Left lung (tissue), 10 donors: ENCODE measurements around the gene DUS1L. TPM values are rescaled to one million over a fixed set of nuclear protein-coding genes. Genes with fewer than 3 reads are reported as not detected.
A peak's percentile ranks its signal among the peaks of the same experiment; 100 is the strongest.

ENCODE experiments used
- ATAC-seq: fragments of 200-7000 bp; cut with Tn5 transposase; one replicate; pipeline ENCODE4 v1.9.1; 2020; ENCODE audit warnings: moderate library complexity
- DNase-seq, 4 donors: peaks; one replicate each; pipeline ENCODE4 v3.0.0-alpha.2; 2013 to 2020
- H3K27ac ChIP-seq, 2 donors: fragments of 200-600 bp; sonication (generic) in 1 of 2; one replicate each; pipeline versions ENCODE4 v1.5.0 to v1.8.0; 2020 to 2021
- H3K27me3 ChIP-seq, 2 donors: fragments of 200-600 bp; sonication (generic) in 1 of 2; one replicate each; pipeline versions ENCODE4 v1.5.0 to v1.8.0; 2020 to 2021
- H3K36me3 ChIP-seq, 2 donors: fragments of 200-600 bp; sonication (generic) in 1 of 2; one replicate each; pipeline versions ENCODE4 v1.5.0 to v1.8.0; 2020 to 2021
- H3K4me1 ChIP-seq, 2 donors: fragments of 200-600 bp; one replicate each; pipeline ENCODE4 v1.8.0; 2021
- H3K4me3 ChIP-seq, 2 donors: fragments of 200-600 bp; sonication (generic) in 1 of 2; one replicate each; pipeline versions ENCODE4 v1.5.0 to v1.8.0; 2020 to 2021; ENCODE audit warnings: mild to moderate bottlenecking in 1 of 2
- H3K9me3 ChIP-seq, 2 donors: fragments of 200-600 bp; sonication (generic) in 1 of 2; one replicate each; pipeline versions ENCODE4 v1.5.0 to v1.8.0; 2020 to 2021
- intact Hi-C, 2 donors: fragments of 100-400 bp; cut with DNase I; formaldehyde crosslinking; loops; one replicate each; pipeline versions ENCODE4 v1.11.2 to v1.14.2; 2022
- polyA plus RNA-seq, 6 donors: library from polyadenylated mRNA; unstranded; fragments of 120-200 nt; gene quantifications; one replicate each; pipeline ENCODE4 v1.2.1, GENCODE V29; 2013; ENCODE audit not compliant: insufficient read length in 6 of 6
- total RNA-seq, 2 donors: library from RNA; stranded (reverse); fragmentation: NEBNext Ultra II Directional; extraction: Animal tissue kit (Norgen Biotek cat#: 25700); gene quantifications; one replicate each; pipeline ENCODE4 v1.2.1, GENCODE V29; 2021
- TF ChIP-seq, protein P1 (sequence below), 2 donors: fragments of 200-600 bp; sonication (generic) in 1 of 2; IDR thresholded peaks; one replicate each; pipeline versions ENCODE4 v1.5.0 to v1.8.0; 2021; ENCODE audit warnings: antibody characterized with exemption in 2 of 2
- donor health status: DM: no; HTN: yes; CAD: no.
- donor health status: DM: no; HTN: no; CAD: no.

The DUS1L gene
- total and polyA plus RNA-seq, 8 donors, result 55.7 to 103 (median 74.0) TPM

- Histone ChIP-seq H3K4me3 (no peak overlapping the region), H3K4me1 (peaks cover 12 to 34% of the 10 kb centered on the region in 2 donors), H3K9me3 (no peaks in the 10 kb centered on the region), H3K27ac (no peak overlapping the region), H3K27me3 (no peaks in the 10 kb centered on the region), H3K36me3 (peaks cover 0 to 22% of the 10 kb centered on the region in 2 donors)
- TF ChIP-seq, protein P1, sequence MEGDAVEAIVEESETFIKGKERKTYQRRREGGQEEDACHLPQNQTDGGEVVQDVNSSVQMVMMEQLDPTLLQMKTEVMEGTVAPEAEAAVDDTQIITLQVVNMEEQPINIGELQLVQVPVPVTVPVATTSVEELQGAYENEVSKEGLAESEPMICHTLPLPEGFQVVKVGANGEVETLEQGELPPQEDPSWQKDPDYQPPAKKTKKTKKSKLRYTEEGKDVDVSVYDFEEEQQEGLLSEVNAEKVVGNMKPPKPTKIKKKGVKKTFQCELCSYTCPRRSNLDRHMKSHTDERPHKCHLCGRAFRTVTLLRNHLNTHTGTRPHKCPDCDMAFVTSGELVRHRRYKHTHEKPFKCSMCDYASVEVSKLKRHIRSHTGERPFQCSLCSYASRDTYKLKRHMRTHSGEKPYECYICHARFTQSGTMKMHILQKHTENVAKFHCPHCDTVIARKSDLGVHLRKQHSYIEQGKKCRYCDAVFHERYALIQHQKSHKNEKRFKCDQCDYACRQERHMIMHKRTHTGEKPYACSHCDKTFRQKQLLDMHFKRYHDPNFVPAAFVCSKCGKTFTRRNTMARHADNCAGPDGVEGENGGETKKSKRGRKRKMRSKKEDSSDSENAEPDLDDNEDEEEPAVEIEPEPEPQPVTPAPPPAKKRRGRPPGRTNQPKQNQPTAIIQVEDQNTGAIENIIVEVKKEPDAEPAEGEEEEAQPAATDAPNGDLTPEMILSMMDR (IDR thresholded peaks at IDR 0.05), result no peak
- intact Hi-C loops, result no loop called here
- no peak for DNase-seq
- ATAC-seq, result no peak
Measured at GRCh38 chr17:82016875-82017459, 48.6 kb downstream of the DUS1L start.

DNA sequence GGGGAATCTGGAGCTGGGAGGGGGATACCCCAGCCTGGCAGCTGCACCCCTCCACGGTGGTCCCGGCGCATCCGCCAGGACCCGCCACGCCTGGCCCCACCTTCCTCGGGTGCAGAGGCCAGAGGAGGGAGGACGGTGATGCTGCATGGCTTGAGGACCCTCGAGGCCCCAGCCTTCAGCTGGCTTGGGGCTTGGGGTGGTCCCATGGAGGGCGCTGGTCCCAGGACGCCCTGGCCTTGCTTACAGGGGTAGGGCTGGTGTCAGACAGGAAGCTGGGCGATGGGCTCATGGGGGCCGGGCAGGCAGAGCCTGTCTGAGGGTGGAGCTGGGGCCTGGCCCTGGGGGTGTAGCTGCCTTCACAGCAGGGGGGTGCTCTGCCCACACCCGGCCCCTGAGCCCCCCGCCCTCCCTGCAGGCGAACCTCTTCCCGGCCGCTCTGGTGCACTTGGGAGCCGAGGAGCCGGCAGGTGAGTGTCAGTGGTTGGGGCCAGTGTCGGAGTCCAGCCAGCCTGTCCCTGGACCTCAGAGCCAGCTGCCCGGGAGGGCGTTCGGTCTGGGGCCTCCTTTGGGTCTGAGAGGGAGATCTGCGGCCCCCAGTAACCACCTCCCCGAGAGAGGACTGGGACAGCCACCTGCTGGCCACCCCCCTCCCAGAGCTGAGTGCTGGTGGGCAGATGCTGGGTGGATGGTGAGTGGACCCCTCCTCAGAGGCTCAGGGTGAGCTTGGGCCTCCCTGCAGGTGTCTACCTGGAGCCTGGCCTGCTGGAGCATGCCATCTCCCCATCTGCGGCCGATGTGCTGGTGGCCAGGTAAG lies 49.3 kb downstream of the DUS1L start:
- TF ChIP-seq, protein P1 (IDR thresholded peaks at IDR 0.05), result no peak
- DNase-seq (no peak), ATAC-seq (no peak)
- H3K9me3 ChIP-seq, result no peaks in the 10 kb centered on the region
- no peak overlapping the region for H3K4me3 ChIP-seq
- H3K4me1 ChIP-seq, result peaks cover 6 to 27% of the 10 kb centered on the region in 2 donors
- no peak overlapping the region for H3K27ac ChIP-seq
- intact Hi-C loops, result no loop called here
- H3K36me3 ChIP-seq, result peaks cover 0 to 29% of the 10 kb centered on the region in 2 donors
- H3K27me3 ChIP-seq, result no peaks in the 10 kb centered on the region

DNA sequence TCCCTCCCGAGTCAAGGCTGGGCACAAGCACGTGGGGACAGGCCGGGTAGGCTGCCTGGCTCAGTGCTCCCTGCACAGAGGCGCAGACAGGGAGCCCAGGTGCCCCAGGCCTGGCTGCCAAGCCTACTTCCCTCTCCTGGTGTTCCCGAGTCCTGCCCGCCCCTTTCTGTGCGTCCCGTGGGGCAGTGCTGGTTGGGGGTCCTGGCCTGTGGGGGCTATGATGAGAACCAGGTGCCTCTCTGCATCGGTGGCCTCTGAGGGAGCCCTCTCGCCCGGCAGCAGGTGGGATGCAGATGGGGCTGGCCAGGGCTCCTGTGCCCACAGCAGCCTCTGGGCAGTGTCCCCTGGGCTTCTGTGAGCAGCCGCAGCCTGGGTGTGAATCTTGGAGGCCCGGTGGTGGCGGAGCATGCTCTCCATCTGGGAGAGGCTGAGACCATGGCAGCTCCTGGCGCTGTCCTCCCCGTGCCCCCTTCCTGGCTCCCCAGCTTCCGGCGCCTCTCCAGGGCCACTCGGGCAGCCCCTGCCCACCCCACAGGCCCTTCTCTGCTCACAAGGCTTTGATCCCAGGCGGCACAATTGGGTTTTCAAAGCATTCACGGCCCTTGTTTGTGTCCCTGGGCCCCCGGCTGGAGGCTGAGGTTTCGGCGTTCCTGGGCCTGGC lies 50.2 kb downstream of the DUS1L start:
- no peaks in the 10 kb centered on the region for H3K27me3 ChIP-seq
- intact Hi-C loops, result no loop called here
- peaks cover 0 to 29% of the 10 kb centered on the region in 2 donors for H3K36me3 ChIP-seq
- no peaks in the 10 kb centered on the region for H3K9me3 ChIP-seq
- TF ChIP-seq, protein P1 (IDR thresholded peaks at IDR 0.05), result no peak
- no peak overlapping the region for H3K27ac ChIP-seq
- H3K4me1 ChIP-seq, result peaks cover 0 to 20% of the 10 kb centered on the region in 2 donors
- ATAC-seq, result no peak
- no peak overlapping the region for H3K4me3 ChIP-seq
- peak in 1 of 4 donors; percentile 64 for DNase-seq

DNA sequence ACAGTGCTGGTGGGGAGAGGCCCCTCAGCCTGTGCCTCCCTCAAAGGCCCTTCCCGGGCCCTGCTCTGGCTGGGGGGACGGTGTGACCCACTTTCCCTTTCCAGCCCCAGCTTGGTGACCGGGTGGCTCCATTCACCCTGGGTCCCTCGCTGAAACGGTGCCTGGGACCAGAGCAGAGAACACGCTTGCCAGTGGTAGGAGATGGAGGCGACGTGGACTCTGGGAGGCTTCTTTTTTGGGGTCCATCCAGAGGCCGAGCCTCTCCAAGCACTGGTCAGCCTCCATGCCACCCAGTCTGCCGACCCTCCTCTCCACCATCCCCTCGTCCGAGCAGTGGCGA lies 50.7 kb downstream of the DUS1L start:
- Histone ChIP-seq H3K9me3 (no peaks in the 10 kb centered on the region), H3K36me3 (peaks cover 0 to 29% of the 10 kb centered on the region in 2 donors), H3K27me3 (no peaks in the 10 kb centered on the region), H3K4me3 (no peak overlapping the region), H3K4me1 (peaks cover 0 to 16% of the 10 kb centered on the region in 2 donors), H3K27ac (no peak overlapping the region)
- DNase-seq, result no peak
- ATAC-seq, result no peak
- TF ChIP-seq, protein P1 (IDR thresholded peaks at IDR 0.05), result no peak
- intact Hi-C loops, result no loop called here

- ATAC-seq, result peak; percentile 47
- Histone ChIP-seq H3K4me3 (no peak overlapping the region), H3K36me3 (peaks cover 0 to 29% of the 10 kb centered on the region in 2 donors), H3K4me1 (peaks cover 0 to 11% of the 10 kb centered on the region in 2 donors), H3K27ac (peak overlapping the region; percentile 60 to 72), H3K9me3 (no peaks in the 10 kb centered on the region), H3K27me3 (no peaks in the 10 kb centered on the region)
- TF ChIP-seq, protein P1 (IDR thresholded peaks at IDR 0.05), result no peak
- intact Hi-C loops, result no loop called here
- DNase-seq, result peak in 2 of 4 donors; percentile 60 to 84
Measured at GRCh38 chr17:82014432-82014831, 51.2 kb downstream of the DUS1L start.
